Fibroblast of pulmonary artery (primary cell): ENCODE data around the gene MSH3.

Experiments used
- DNase-seq: peaks from one replicate; pipeline ENCODE4 v3.0.0-alpha.2; 2010; ENCODE audit warnings: low read depth
- H3K4me3 ChIP-seq: replicated peaks from 2 replicates; pipeline ENCODE4 v1.5.1; 2011; ENCODE audit warnings: low read depth, mild to moderate bottlenecking, control low read depth, low read length, moderate library complexity
- CTCF ChIP-seq: IDR thresholded peaks from 2 replicates; pipeline ENCODE4 v1.5.1; 2011; ENCODE audit warnings: mild to moderate bottlenecking, control low read depth, low read length, inconsistent platforms; ENCODE audit errors: missing control alignments

The MSH3 gene

GRCh38 chr5:80712919-80713318 is 58.5 kb downstream of the MSH3 start:
- H3K4me3 ChIP-seq: no peak overlapping the region
- DNase-seq: no peak
- no peak for TF ChIP-seq CTCF

GRCh38 chr5:80713631-80714030 is 59.2 kb downstream of the MSH3 start:
- DNase-seq: no peak
- no peak overlapping the region for H3K4me3 ChIP-seq
- no peak for TF ChIP-seq CTCF

- H3K4me3 ChIP-seq: no peak overlapping the region
- no peak for DNase-seq
- TF ChIP-seq CTCF: no peak
These were observed 60.3 kb downstream of the MSH3 start for GRCh38 chr5:80714570-80715298.

GRCh38 chr5:80715887-80716286 is 61.4 kb downstream of the MSH3 start:
- H3K4me3 ChIP-seq: no peak overlapping the region
- no peak for DNase-seq
- no peak for TF ChIP-seq CTCF

- H3K4me3 ChIP-seq: no peak overlapping the region
- TF ChIP-seq CTCF: no peak
- DNase-seq: no peak
These were observed 65.7 kb downstream of the MSH3 start for GRCh38 chr5:80720181-80720580.

GRCh38 chr5:80722916-80723315 is 68.5 kb downstream of the MSH3 start:
- TF ChIP-seq CTCF: no peak
- no peak for DNase-seq
- no peak overlapping the region for H3K4me3 ChIP-seq

- no peak for TF ChIP-seq CTCF
- DNase-seq: no peak
- no peak overlapping the region for H3K4me3 ChIP-seq
These were observed 71.0 kb downstream of the MSH3 start for GRCh38 chr5:80725446-80725845.
